Central memory CD4-positive, alpha-beta T cell (primary cell): ENCODE data around the gene LTB.
A peak's percentile ranks its signal among the peaks of the same experiment; 100 is the strongest.

Source experiments
- DNase-seq: peaks from one replicate; pipeline ENCODE4 v3.0.0; 2022

The LTB gene

GRCh38 chr6:31546958-31547726, 35.1 kb downstream of the LTB start, which contains the start of gene NFKBIL1:
TSS of gene NFKBIL1 (plus strand) at chr6:31547608. CDS start at chr6:31547695, 87 bp downstream.
- DNase-seq, result peak; percentile 84

- peak; percentile 78 for DNase-seq
Observed at GRCh38 chr6:31546339-31546957, 35.8 kb downstream of the LTB start, which contains the start of gene ATP6V1G2. TSS of gene ATP6V1G2 (minus strand) at chr6:31546608. CDS start at chr6:31546559, 49 bp downstream.

DNA sequence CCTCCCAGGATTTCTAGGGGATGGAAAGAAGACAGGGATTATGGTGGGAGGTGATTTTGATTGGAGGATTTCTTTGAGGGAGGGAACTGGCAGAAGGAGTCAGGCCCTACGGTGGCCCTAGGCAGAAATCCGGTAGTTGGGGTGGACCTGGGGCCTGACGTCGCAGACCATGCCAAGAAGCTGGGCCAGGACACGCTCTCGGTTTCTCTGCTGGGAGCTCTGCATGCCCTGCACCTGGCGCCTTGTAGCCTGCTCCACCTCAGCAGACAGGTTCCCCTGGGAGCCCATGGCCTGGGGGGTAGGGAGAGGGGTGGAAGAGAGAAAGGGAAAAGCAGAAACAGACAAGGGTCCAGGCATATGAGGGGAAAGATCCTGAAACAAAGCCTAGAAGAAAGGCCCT, 36.9 kb downstream of the LTB start:
- DNase-seq, result no peak

DNA sequence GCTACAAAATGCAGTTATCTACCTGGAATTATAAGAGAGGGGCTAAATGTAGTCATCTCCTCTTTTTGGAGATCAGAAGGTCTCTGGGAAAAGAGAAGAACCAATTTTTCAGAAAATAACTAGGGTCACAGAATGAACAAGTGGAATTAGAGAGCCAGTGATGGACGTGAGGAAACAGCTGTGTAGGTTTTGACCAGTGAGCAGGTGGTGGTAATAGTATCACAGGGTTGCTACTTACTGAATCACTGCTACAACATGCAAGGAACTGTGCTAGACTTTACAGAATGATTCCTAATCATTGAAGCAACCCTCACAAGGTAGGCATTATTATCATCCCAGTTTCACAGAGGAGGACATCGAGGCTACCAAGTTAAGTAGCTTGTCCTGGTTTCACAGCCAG, 37.5 kb downstream of the LTB start:
- no peak for DNase-seq

DNA sequence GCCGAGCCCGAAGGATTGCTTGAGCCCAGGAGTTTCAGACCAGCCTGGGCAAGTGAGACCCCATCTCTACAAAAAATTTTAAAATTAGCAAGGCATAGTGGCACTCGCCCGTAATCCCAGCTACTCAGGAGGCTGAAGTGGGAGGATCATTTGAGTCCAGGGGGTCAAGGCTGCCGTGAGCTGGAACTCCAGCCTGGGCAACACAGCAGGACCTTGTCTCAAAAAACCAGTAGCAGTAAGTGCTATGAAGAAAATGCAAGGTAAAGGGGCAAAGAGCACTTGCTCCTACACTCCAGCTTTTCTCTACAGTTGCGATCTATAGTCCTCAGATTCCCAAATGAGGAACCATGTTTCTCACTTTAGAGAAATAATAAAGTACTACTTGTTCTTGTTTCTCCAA, 38.6 kb downstream of the LTB start:
- DNase-seq, result no peak

DNA sequence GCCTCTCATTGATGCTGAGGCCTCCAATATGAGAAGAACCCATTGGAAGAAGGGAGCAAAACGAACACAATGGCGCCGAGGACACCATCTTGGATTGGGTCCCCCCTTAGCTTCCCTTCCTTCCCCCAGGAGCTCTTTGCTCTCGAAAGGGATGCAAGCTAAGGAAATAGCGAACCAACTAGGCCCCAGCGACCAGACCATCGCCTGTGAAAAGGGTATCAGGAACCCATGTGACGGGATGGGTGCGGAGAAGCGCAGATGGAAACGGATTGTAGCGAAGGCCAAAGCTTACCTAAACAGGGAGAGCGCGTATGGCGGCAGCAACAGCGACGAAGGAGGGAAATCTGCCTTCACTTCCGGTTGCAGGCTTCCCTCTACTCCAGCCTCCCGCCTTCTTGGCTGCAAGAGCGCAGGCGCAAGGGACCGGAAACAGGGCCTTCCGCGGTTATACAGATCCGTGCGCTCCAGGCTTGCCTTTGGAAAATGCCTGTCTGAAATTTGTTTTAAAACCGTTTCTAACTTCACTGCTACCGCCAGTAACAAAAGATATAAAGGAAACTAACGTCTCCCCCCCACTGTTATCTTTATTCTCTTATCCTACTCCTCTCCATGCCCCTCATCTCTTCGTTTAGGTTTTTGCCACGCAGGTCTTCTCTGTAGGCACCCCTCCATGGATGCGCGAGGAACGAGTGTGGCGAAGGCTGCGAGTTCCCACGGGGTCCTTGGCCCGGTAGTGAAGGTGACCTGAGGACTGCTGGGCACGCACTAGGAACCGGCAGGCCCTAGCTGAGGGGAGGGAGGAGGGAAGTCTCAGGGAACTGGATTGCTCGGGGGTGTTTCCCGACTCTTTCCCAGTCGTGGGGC, 40.3 kb downstream of the LTB start, which contains the start of gene DDX39B:
Gene DDX39B (minus strand): TSS at position 346 of the 864 bp plus-strand sequence. CDS start 1,471 bp downstream, outside the sequence.
- peak; percentile 94 for DNase-seq

- peak; percentile 81 for DNase-seq
Observed at GRCh38 chr6:31541059-31541657, 41.1 kb downstream of the LTB start.

- DNase-seq, result no peak
Observed at GRCh38 chr6:31540640-31541039, 41.6 kb downstream of the LTB start.

GRCh38 chr6:31538805-31539400, 43.3 kb downstream of the LTB start:
- no peak for DNase-seq

- no peak for DNase-seq
Observed at GRCh38 chr6:31535538-31536324, 46.5 kb downstream of the LTB start.

- DNase-seq, result no peak
Observed at GRCh38 chr6:31534521-31535040, 47.6 kb downstream of the LTB start.

DNA sequence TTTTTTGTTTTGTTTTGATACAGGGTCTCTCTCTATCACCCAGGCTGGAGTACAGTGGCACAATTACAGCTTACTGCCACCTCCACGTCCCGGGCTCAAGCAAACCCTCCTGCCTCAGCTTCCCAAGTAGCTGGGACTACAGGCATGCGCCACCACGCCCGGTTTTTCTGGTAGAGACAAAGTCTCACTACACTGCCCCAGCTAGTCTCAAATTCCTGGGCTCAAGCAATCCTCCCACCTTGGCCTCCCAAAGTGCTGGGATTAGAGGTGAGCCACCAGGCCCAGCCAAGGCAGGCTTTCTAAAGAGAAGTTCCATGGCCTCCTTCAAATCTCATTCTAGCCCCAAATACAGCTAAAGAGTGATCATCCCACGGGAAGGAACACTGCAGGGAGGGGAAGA, 48.2 kb downstream of the LTB start:
- no peak for DNase-seq

- DNase-seq, result no peak
Observed at GRCh38 chr6:31533455-31533841, 48.8 kb downstream of the LTB start.

DNA sequence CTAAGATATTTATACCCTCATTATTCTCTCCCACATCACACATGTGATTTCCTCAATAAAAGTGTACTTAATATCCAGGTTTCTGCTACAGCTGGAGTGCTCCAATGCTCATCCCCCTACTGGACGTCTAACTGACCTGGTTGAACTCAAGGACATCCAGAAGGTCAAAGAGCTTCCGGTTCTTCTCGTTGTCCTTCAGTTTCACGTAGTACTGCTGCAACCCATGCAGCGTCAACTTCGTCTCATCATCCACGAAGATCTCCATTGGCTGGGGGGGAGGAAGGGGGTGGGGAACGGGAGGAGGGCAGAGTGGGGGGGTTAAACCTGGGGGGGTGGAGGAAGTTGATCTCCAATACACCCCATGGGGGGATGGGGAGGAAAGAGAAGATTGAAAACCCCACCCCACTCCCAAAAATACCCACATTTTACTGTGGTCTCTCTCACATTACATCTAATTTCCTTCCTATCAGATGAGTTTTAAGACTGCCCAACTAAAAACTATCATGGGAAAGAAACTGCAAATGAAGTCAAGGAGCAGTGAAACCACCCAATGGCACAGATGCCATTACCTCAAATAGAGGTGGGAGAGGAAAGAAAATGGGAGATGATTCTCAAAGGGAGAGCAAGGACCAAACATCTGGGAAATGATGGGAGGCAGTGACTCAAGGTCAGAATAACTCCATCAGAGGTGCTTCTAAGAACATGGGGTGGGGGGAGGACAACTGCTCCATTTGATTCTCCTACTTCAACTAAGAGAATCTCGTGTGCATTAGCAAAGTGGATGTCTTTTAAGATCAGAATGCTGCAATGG, 49.4 kb downstream of the LTB start:
- DNase-seq, result no peak

DNA sequence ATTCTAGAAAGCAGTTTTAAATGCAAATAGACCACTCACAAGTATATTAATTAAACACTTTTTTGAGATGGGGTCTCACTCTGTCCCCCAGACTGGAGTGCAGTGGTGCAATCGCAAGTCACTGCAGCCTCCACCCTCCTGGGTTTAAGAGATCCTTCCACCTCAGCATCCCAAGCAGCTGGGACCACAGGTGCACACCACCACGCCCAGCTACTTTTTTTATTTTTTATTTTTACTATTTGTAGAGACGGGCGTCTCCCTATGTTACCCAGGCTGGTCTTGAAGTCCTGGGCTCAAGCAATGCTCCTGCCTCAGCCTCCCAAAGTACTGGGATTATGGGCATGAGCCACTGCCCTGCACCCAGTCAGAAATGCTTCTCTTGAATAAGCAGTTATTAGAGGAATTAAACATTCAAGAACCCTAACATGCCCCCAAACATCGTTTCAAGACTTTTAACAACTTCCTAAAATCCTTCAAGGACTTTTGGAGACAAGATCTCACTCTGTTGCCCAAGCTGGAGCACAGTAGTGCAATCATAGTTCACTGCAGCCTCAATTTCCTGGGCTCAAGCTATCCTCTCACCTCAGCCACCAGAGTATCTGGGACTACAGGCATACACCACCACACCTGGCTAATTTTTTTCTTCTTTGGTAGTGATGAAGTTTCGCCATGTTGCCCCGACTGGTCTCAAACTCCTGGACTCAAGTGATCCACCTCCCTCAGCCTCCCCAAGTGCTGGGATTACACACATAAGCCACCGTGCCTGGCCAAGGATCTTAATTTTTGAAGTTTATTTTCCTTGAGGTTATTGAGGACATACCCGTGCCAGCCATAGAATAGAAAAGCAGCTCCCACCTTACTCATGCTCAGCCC, 50.2 kb downstream of the LTB start:
- no peak for DNase-seq

DNA sequence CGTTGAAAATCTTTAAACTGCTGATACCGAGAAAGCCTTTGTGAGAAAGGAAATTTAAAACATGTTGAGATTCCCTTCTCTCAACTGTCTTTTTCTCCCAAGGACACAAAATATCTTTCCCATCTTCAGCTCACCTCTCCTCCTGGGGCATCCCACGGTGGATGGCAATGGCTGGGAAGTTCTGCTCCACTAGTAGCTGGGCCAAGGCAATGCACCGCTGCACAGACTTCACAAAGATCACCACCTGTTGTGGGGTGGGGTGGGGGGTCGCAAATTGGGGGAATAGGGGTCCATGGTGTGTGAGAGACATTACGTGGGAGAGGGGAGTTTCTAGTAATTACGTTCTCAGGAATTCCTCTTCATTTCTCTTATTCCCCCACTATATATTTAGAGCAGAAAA, 51.1 kb downstream of the LTB start:
- DNase-seq, result no peak

- DNase-seq, result no peak
Observed at GRCh38 chr6:31530659-31531058, 51.6 kb downstream of the LTB start.
